ENCODE results near the gene CIDEB. TPM values are rescaled to one million over a fixed set of nuclear protein-coding genes. Genes with fewer than 3 reads are reported as not detected.

Gene CIDEB
- total and polyA plus RNA-seq, 10 of the 15 experiments (the other 5 are each of a cell fraction or from before 2014, with no cell fraction given), result 0.34 to 6.3 (median 3.2) TPM

DNA sequence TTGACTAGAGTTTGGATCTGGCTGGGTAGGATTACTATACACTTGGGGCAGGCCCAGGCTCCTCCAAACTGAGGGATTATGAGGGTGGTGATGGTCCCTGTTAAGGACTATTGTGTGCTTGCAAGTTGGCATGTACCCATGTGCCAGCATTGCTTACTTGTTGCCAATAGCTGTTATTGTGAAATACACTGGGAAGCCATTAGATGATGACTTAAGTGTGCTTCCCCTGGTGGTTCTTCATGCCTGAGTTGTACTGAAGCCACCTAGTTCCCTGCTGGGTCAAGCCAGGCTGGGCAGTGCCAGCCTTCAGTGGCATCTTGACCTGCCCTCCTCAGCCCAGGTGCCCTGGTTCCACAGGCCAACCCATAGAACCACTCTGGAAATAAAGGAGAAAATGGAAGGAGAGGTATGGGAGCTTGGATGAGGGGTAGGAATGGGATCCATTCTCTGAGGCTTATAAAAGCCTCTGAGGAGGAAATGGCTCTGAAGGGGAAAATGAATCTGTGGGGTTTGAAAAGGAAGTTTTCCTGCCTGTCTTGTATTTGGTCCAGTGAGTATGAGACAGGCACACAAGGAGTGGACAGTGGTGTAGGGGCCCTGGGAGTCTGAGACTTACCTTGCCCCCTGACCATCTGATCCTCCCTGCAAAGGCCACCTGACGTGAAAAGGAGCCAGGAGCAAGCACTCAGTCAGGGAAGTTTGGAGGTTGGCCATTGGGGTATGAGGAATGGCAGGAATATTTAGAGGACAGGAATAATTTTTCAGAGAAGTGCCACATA lies 4.2 kb upstream of the CIDEB start:
- SMC1A ChIA-PET (ENCODE audit: uncharacterized antibody, unreplicated experiment), result interaction anchor here (0.6 to 2.4 kb wide), 2 partner anchors 34 to 119 kb away, joined by 3 to 5 read pairs; no protein-coding TSS in a partner anchor
- POLR2A ChIA-PET, result interaction anchor here (1.2 to 1.9 kb wide), 2 partner anchors 15 to 120 kb away, joined by 3 to 4 read pairs; no protein-coding TSS in a partner anchor
- 0 out of 3 replicates have a peak, but pooled peaks have one; percentile 3 for ATAC-seq
- intact Hi-C loops (cut with micrococcal nuclease; ENCODE audit: unreplicated experiment), result no loop called here
- CTCF ChIA-PET, result interaction anchor here (0.6 to 7.9 kb wide), 13 partner anchors 10 to 297 kb away, joined by 3 to 149 read pairs (median 4); partner anchors contain the start of genes DHRS1, IRF9, KHNYN and NOP9
- Histone ChIP-seq H3K27me3 (replicated peaks in 1 of 2; ENCODE audit: control insufficient read depth in 2 of 2, insufficient read depth in 2 of 2, low read length in 1 of 2) (no peaks in the 10 kb centered on the region), H3K79me2 (ENCODE audit: control insufficient read depth, insufficient read depth, low read length) (no peaks in the 10 kb centered on the region), H3K9me3 (replicated peaks; ENCODE audit: control insufficient read depth, insufficient read depth, low read length) (no peaks in the 10 kb centered on the region), H3K9ac (ENCODE audit: control insufficient read depth, insufficient read depth, low read length) (no peak overlapping the region; the same call in 1 of the 2 replicates), H3K4me2 (ENCODE audit: control insufficient read depth, insufficient read depth) (peak overlapping the region; percentile 46), H2AFZ (ENCODE audit: control insufficient read depth, low read depth, low read length) (no peak overlapping the region), H3K36me3 (ENCODE audit: control insufficient read depth in 2 of 2, insufficient read depth in 2 of 2, low read length in 1 of 2) (peaks cover 0 to 2% of the 10 kb centered on the region in 2 experiments; a peak in 3 of 4 replicates), H3K4me3 (peak overlapping the region; percentile 47; the same call in 1 of the 2 replicates), H3K27ac (ENCODE audit: control insufficient read depth, insufficient read depth) (no peak overlapping the region), H3K4me1 (ENCODE audit: control insufficient read depth, insufficient read depth, low read length) (peaks cover 37% of the 10 kb centered on the region), H4K20me1 (ENCODE audit: control insufficient read depth, insufficient read depth) (no peaks in the 10 kb centered on the region)
- in situ Hi-C loops (cut with MboI), result no loop called here
- no peak for DNase-seq (ENCODE audit: low read depth, low spot score)
- RAD21 ChIA-PET (ENCODE audit: unreplicated experiment), result interaction anchor here (1.0 to 1.9 kb wide), 3 partner anchors 15 to 70 kb away, joined by 3 to 7 read pairs (median 4); partner anchors contain the start of gene TINF2
- FAIRE-seq, result no peak
- 100% methylated on average over 1 of the region's 1 CpG for WGBS (ENCODE audit: insufficient coverage, insufficient replicate concordance, low lambda C conversion rate, missing lambda C conversion rate)
- TF ChIP-seq ZZZ3 (IDR thresholded peaks at IDR 0.05; ENCODE audit: control insufficient read depth, insufficient read length, low read depth) (no peak), POLR2A (IDR thresholded peaks at IDR 0.05; ENCODE audit: low read depth, low read length) (peak; percentile 32; the same call in 1 of the 2 replicates), TCF12 (IDR thresholded peaks at IDR 0.05; ENCODE audit: low read depth, low read length) (no peak)
- BruUV-seq (replicated peaks), result no TSS peak
